K562 (cell line): ENCODE measurements around the gene VWA3B. TPM values are rescaled to one million over a fixed set of nuclear protein-coding genes. Genes with fewer than 3 reads are reported as not detected.

Source experiments
- ATAC-seq: fragments of 200-7000 bp; cut with Tn5 transposase; 3 replicates; pipeline ENCODE4 v1.9.1; 2020; ENCODE audit warnings: moderate library complexity
- BruUV-seq: library from RNA; stranded (reverse); fragments of 400-500 nt; replicated peaks from 2 replicates; lab custom pipeline; 2021; lab: Mats Ljungman, UMichigan
- CTCF ChIA-PET: fragments of 300-600 bp; formaldehyde crosslinking; extraction: SDS; loops from one replicate; lab custom pipeline; 2021; ENCODE audit warnings: low intra/inter-chr PET ratio; lab: Yijun Ruan, JAX
- POLR2A ChIA-PET: fragments of 300-600, 350-650 bp; sonication (Branson Sonifier 250); formaldehyde crosslinking; extraction: SDS; loops from one replicate; lab custom pipeline; 2021; ENCODE audit warnings: antibody characterized with exemption, inconsistent platforms; lab: Yijun Ruan, JAX
- DNase-seq, 4 experiments: peaks; one replicate each; pipeline versions ENCODE4 v3.0.0 to v3.0.0-alpha.2; 2011 to 2018; ENCODE audit warnings: low spot score in 3 of 4, mixed read lengths in 3 of 4; ENCODE audit errors: extremely low read depth in 1 of 4
- FAIRE-seq: peaks from 2 replicates; lab custom pipeline; 2011; peaks lifted over from hg19 to GRCh38; lab: Jason Lieb, UNC
- H2AFZ ChIP-seq: 2 replicates; pipeline ENCODE4 v1.6.0; 2011; ENCODE audit warnings: low read depth, low read length, control low read depth, inconsistent platforms
- H3K27ac ChIP-seq: fragments of 200-600 bp; 3 replicates; pipeline ENCODE4 v1.8.0; 2011; ENCODE audit warnings: low read depth, mild to moderate bottlenecking, control low read depth, inconsistent platforms, low read length, moderate library complexity, mixed read lengths; ENCODE audit errors: extremely low read depth
- H3K27me3 ChIP-seq, 2 experiments: fragments of 300-600 bp in 1 of 2; 2 replicates in 1 of 2; 3 replicates in 1 of 2; pipeline versions ENCODE4 v1.6.0 to v1.8.0; 2011; ENCODE audit warnings: inconsistent platforms in 2 of 2, low read length in 2 of 2, mild to moderate bottlenecking in 1 of 2, mixed read lengths in 1 of 2, moderate library complexity in 1 of 2; ENCODE audit not compliant: control insufficient read depth in 2 of 2, insufficient read depth in 2 of 2
- H3K36me3 ChIP-seq: fragments of 300-600 bp; 3 replicates; pipeline ENCODE4 v1.8.0; 2011; ENCODE audit warnings: mild to moderate bottlenecking, low read length, inconsistent platforms; ENCODE audit not compliant: control insufficient read depth, insufficient read depth
- H3K4me1 ChIP-seq, 2 experiments: fragments of 200-600 bp in 1 of 2; replicated peaks in 1 of 2; 2 replicates in 1 of 2; 3 replicates in 1 of 2; pipeline versions ENCODE4 v1.5.1 to v1.8.0; 2011; ENCODE audit warnings: inconsistent platforms in 2 of 2, low read length in 2 of 2, mild to moderate bottlenecking in 1 of 2, mixed read lengths in 1 of 2, moderate library complexity in 1 of 2; ENCODE audit not compliant: control insufficient read depth in 2 of 2, insufficient read depth in 2 of 2
- H3K4me2 ChIP-seq: 2 replicates; pipeline ENCODE4 v1.6.1; 2011; ENCODE audit warnings: low read length, control low read depth, inconsistent platforms, mixed read lengths; ENCODE audit not compliant: insufficient read depth
- H3K4me3 ChIP-seq: fragments of 200-600 bp; sonication (generic), shearing (Covaris generic); 2 replicates; pipeline ENCODE4 v1.5.1; 2016; ENCODE audit warnings: control low read depth, inconsistent platforms
- H3K79me2 ChIP-seq: fragments of 200-600 bp; 3 replicates; pipeline ENCODE4 v1.8.0; 2011; ENCODE audit warnings: low read length, inconsistent platforms; ENCODE audit not compliant: control insufficient read depth, insufficient read depth
- H3K9ac ChIP-seq, 2 experiments: 2 replicates each; pipeline versions ENCODE4 v1.6.0 to v1.6.1; 2011; ENCODE audit warnings: low read depth in 2 of 2, low read length in 2 of 2, control low read depth in 1 of 2, inconsistent platforms in 1 of 2, mild to moderate bottlenecking in 1 of 2, mixed read lengths in 1 of 2; ENCODE audit not compliant: insufficient read depth in 1 of 2
- H3K9me1 ChIP-seq: one replicate; pipeline ENCODE4 v1.6.0; 2011; ENCODE audit warnings: inconsistent platforms, mild to moderate bottlenecking, low read length, moderate library complexity; ENCODE audit not compliant: control insufficient read depth, insufficient read depth
- H3K9me3 ChIP-seq: replicated peaks from 2 replicates; pipeline ENCODE4 v1.5.1; 2011; ENCODE audit warnings: low read depth, low read length, inconsistent platforms; ENCODE audit not compliant: control insufficient read depth, insufficient read depth
- H4K20me1 ChIP-seq: replicated peaks from 2 replicates; pipeline ENCODE4 v1.6.1; 2011; ENCODE audit warnings: low read length, inconsistent platforms, mixed read lengths; ENCODE audit not compliant: control insufficient read depth, insufficient read depth
- CREBBP ChIP-seq: IDR thresholded peaks from one replicate; pipeline ENCODE4 v1.6.1; 2012; ENCODE audit warnings: low read depth, mild to moderate bottlenecking, control low read depth, inconsistent platforms, low read length
- DACH1 ChIP-seq: fragments of 450-650 bp; IDR thresholded peaks from 2 replicates; pipeline ENCODE4 v1.6.1; 2018; ENCODE audit not compliant: partially characterized antibody
- RBM25 ChIP-seq: fragments of 200-400 bp; formaldehyde crosslinking; IDR thresholded peaks from 2 replicates; pipeline ENCODE4 v1.6.1; 2018; ENCODE audit warnings: low read length, low read depth, moderate library complexity; ENCODE audit not compliant: severe bottlenecking
- U2AF1 ChIP-seq: fragments of 200-400 bp; formaldehyde crosslinking; optimal IDR thresholded peaks from 2 replicates; pipeline ENCODE3; 2017; ENCODE audit warnings: mild to moderate bottlenecking, low read depth, low read length, moderate library complexity
- ZBTB1 ChIP-seq: sonication (generic); formaldehyde crosslinking; IDR thresholded peaks from 2 replicates; pipeline ENCODE4 v1.8.1; 2023; ENCODE audit warnings: missing genetic modification reagents, low read depth, mild to moderate bottlenecking, borderline replicate concordance
- ZNF124 ChIP-seq: sonication (generic); formaldehyde crosslinking; IDR thresholded peaks from 2 replicates; pipeline ENCODE4 v1.8.1; 2022; ENCODE audit warnings: missing genetic modification reagents
- WGBS: fragments of 100-300 bp; shearing (Covaris generic); methylation state at CpG from one replicate; pipeline ENCODE4 v1.1.6; 2016; ENCODE audit warnings: low coverage, mixed read lengths; ENCODE audit not compliant: insufficient coverage; ENCODE audit errors: missing lambda C conversion rate; 5-methylcytosine and 5-hydroxymethylcytosine counted together
- in situ Hi-C: fragments of 300-500 bp; cut with MboI; formaldehyde crosslinking; loops from 4 replicates; pipeline ENCODE4 v1.15.0; 2018; ENCODE audit warnings: inconsistent platforms, mixed read lengths
- intact Hi-C: fragments of 100-400 bp; cut with micrococcal nuclease; formaldehyde crosslinking; loops from 2 replicates; pipeline ENCODE4 v1.14.2; 2022
- polyA plus RNA-seq, 8 experiments: library from polyadenylated mRNA; depleted of rRNA in 4 of 8; stranded (reverse) in 5 of 8; unstranded in 3 of 8; fragments of >200 nt; fragmentation: Nextera tagmentation in 2 of 8; fragmentation: Illumina TruSeq in 1 of 8; extraction: Ambion mirVana in 2 of 8; extraction: Trizol in 1 of 8; gene quantifications; 2 replicates each; pipeline versions ENCODE4 v1.2.1 to v1.2.3, GENCODE V29; 2011 to 2014; ENCODE audit warnings: inconsistent platforms in 1 of 8, missing spikeins in 1 of 8
- total RNA-seq, 7 experiments: library from RNA; depleted of rRNA in 6 of 7; stranded (reverse); fragments of >200 nt in 6 of 7; fragmentation: Illumina TruSeq in 2 of 7; extraction: Trizol in 2 of 7; gene quantifications; 2 replicates each; pipeline versions ENCODE4 v1.2.1 to v1.2.3, GENCODE V29; 2011 to 2021; ENCODE audit warnings: low replicate concordance in 1 of 7
- TF ChIP-seq, protein P1 (sequence below): fragments of 250-450 bp; sonication (Bioruptor Pico); IDR thresholded peaks from 2 replicates; pipeline ENCODE4 v1.9.0; 2021; ENCODE audit warnings: mild to moderate bottlenecking
- TF ChIP-seq, protein P2 (sequence below): fragments of 450-650 bp; IDR thresholded peaks from 2 replicates; pipeline ENCODE4 v1.6.1; 2016
- TF ChIP-seq, protein P3 (sequence below): sonication (generic); IDR thresholded peaks from 2 replicates; pipeline ENCODE4 v1.6.1; 2016
- TF ChIP-seq, protein P4 (sequence below): sonication (generic); formaldehyde crosslinking; IDR thresholded peaks from 2 replicates; pipeline ENCODE4 v1.8.0; 2022; ENCODE audit warnings: mild to moderate bottlenecking, low read depth, missing genetic modification reagents

The VWA3B gene
- total and polyA plus RNA-seq, 9 of the 15 experiments (the other 6 are each of a cell fraction or from before 2014, with no cell fraction given) = not detected

DNA sequence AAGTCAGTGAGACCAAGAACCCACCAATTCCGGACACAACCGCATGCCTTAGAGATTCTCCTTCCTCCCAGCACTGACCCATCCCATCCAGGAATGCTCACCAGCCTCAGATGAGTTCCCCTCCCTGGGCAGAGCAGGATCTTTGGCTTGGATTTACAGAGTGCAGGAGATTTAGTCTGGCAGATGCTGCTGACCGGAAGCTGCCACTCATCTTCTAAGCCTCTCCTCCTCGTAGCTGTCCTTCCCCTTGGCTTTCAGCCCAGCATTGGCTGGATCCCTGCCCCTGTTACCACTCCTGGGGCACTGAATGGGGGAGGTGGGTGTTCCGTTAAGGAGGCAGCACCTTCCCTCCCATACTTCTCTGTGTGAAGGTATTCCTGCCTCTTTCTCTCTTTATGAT lies 53.2 kb downstream of the VWA3B start:
- Histone ChIP-seq H3K4me3 (no peak overlapping the region), H3K4me2 (peak overlapping the region; percentile 25; the same call in 1 of the 2 replicates), H3K27me3 (peaks cover 4 to 13% of the 10 kb centered on the region in 2 experiments; a peak in 3 of 5 replicates), H3K36me3 (no peaks in the 10 kb centered on the region), H2AFZ (peak overlapping the region; percentile 66; the same call in 1 of the 2 replicates), H3K9me1 (no peaks in the 10 kb centered on the region), H3K9ac (no peak overlapping the region), H3K79me2 (no peaks in the 10 kb centered on the region), H4K20me1 (no peaks in the 10 kb centered on the region), H3K27ac (no peak overlapping the region), H3K9me3 (no peaks in the 10 kb centered on the region), H3K4me1 (peaks cover 0 to 3% of the 10 kb centered on the region in 2 experiments; a peak in 1 of 5 replicates)
- ATAC-seq (peak; percentile 50), FAIRE-seq (no peak), DNase-seq (no peak)
- no TSS peak for BruUV-seq
- WGBS = 0% methylated on average over 5 of the region's 5 CpGs
- in situ Hi-C loops = no loop called here
- intact Hi-C loops = no loop called here
- ChIA-PET POLR2A (no interaction called here), CTCF (no interaction called here)
- TF ChIP-seq RBM25 (no peak), U2AF1 (no peak), ZBTB1 (CRISPR knock-in tag) (no peak), DACH1 (no peak), ZNF124 (CRISPR knock-in tag) (no peak), CREBBP (no peak)
- TF ChIP-seq, protein P1, sequence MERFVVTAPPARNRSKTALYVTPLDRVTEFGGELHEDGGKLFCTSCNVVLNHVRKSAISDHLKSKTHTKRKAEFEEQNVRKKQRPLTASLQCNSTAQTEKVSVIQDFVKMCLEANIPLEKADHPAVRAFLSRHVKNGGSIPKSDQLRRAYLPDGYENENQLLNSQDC (CRISPR knock-in tag) = no peak
- TF ChIP-seq, protein P2, sequence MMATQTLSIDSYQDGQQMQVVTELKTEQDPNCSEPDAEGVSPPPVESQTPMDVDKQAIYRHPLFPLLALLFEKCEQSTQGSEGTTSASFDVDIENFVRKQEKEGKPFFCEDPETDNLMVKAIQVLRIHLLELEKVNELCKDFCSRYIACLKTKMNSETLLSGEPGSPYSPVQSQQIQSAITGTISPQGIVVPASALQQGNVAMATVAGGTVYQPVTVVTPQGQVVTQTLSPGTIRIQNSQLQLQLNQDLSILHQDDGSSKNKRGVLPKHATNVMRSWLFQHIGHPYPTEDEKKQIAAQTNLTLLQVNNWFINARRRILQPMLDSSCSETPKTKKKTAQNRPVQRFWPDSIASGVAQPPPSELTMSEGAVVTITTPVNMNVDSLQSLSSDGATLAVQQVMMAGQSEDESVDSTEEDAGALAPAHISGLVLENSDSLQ = peak; percentile 71
- TF ChIP-seq, protein P3, sequence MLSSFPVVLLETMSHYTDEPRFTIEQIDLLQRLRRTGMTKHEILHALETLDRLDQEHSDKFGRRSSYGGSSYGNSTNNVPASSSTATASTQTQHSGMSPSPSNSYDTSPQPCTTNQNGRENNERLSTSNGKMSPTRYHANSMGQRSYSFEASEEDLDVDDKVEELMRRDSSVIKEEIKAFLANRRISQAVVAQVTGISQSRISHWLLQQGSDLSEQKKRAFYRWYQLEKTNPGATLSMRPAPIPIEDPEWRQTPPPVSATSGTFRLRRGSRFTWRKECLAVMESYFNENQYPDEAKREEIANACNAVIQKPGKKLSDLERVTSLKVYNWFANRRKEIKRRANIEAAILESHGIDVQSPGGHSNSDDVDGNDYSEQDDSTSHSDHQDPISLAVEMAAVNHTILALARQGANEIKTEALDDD = no peak
- TF ChIP-seq, protein P4, sequence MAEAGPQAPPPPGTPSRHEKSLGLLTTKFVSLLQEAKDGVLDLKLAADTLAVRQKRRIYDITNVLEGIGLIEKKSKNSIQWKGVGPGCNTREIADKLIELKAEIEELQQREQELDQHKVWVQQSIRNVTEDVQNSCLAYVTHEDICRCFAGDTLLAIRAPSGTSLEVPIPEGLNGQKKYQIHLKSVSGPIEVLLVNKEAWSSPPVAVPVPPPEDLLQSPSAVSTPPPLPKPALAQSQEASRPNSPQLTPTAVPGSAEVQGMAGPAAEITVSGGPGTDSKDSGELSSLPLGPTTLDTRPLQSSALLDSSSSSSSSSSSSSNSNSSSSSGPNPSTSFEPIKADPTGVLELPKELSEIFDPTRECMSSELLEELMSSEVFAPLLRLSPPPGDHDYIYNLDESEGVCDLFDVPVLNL (CRISPR knock-in tag) = no peak
